CD14-positive monocyte (primary cell): ENCODE measurements around the gene PSKH1. TPM values are rescaled to one million over a fixed set of nuclear protein-coding genes. Genes with fewer than 3 reads are reported as not detected.

ENCODE experiments used
- DNase-seq, 3 donors: peaks; one replicate each; pipeline ENCODE4 v3.0.0-alpha.2; 2011 to 2022
- H2AFZ ChIP-seq: 2 replicates; pipeline ENCODE4 v1.6.0; 2012; ENCODE audit warnings: mild to moderate bottlenecking, low read depth, low read length, inconsistent platforms; ENCODE audit not compliant: insufficient read depth, poor library complexity, severe bottlenecking
- H3K27ac ChIP-seq, 2 donors: 1 replicate in 1 of 2; 2 replicates in 1 of 2; pipeline ENCODE4 v1.5.1; 2012 to 2013; ENCODE audit warnings: low read length in 2 of 2, control low read depth in 1 of 2, inconsistent platforms in 1 of 2, low read depth in 1 of 2, mild to moderate bottlenecking in 1 of 2
- H3K27me3 ChIP-seq, 2 donors: one replicate each; pipeline versions ENCODE4 v1.6.0 to v1.6.1; 2011 to 2013; ENCODE audit warnings: low read length in 2 of 2; ENCODE audit not compliant: control insufficient read depth in 2 of 2, insufficient read depth in 2 of 2
- H3K36me3 ChIP-seq, 2 donors: replicated peaks in 1 of 2; 1 replicate in 1 of 2; 2 replicates in 1 of 2; pipeline versions ENCODE4 v1.5.1 to v1.6.1; 2012 to 2013; ENCODE audit warnings: low read length in 2 of 2, control low read depth in 1 of 2, inconsistent platforms in 1 of 2, mild to moderate bottlenecking in 1 of 2; ENCODE audit not compliant: insufficient read depth in 2 of 2, control insufficient read depth in 1 of 2
- H3K4me1 ChIP-seq, 2 donors: 1 replicate in 1 of 2; 2 replicates in 1 of 2; pipeline versions ENCODE4 v1.5.1 to v1.6.1; 2012 to 2013; ENCODE audit warnings: low read length in 2 of 2, control low read depth in 1 of 2, inconsistent platforms in 1 of 2, mild to moderate bottlenecking in 1 of 2, moderate library complexity in 1 of 2; ENCODE audit not compliant: insufficient read depth in 2 of 2, control insufficient read depth in 1 of 2
- H3K4me2 ChIP-seq: replicated peaks from 2 replicates; pipeline ENCODE3; 2012; ENCODE audit warnings: low read length, moderate library complexity, mild to moderate bottlenecking; ENCODE audit not compliant: poor library complexity, severe bottlenecking; ENCODE audit errors: extremely low read depth
- H3K4me3 ChIP-seq, 3 experiments: fragments of 200-600 bp in 1 of 3; sonication (generic) in 1 of 3; replicated peaks in 1 of 3; 1 replicate in 2 of 3; 2 replicates in 1 of 3; pipeline ENCODE4 v1.5.1; 2011 to 2013; ENCODE audit warnings: low read length in 3 of 3, mild to moderate bottlenecking in 3 of 3, control low read depth in 2 of 3, low read depth in 2 of 3, inconsistent platforms in 1 of 3, moderate library complexity in 1 of 3
- H3K79me2 ChIP-seq: 2 replicates; pipeline ENCODE4 v1.6.0; 2012; ENCODE audit warnings: mild to moderate bottlenecking, control low read depth, inconsistent platforms, low read length, moderate library complexity; ENCODE audit not compliant: insufficient read depth
- H3K9ac ChIP-seq: 2 replicates; pipeline ENCODE4 v1.6.0; 2017; ENCODE audit warnings: low read length, mild to moderate bottlenecking; ENCODE audit not compliant: insufficient read depth, poor library complexity, severe bottlenecking
- H3K9me3 ChIP-seq, 2 donors: replicated peaks in 1 of 2; 1 replicate in 1 of 2; 2 replicates in 1 of 2; pipeline versions ENCODE4 v1.5.1 to v1.6.1; 2012 to 2013; ENCODE audit warnings: low read length in 2 of 2, control low read depth in 1 of 2; ENCODE audit not compliant: control insufficient read depth in 1 of 2, insufficient read depth in 1 of 2
- H4K20me1 ChIP-seq: 2 replicates; pipeline ENCODE4 v1.6.0; 2012; ENCODE audit warnings: mild to moderate bottlenecking, low read length, control low read depth, moderate library complexity; ENCODE audit not compliant: insufficient read depth
- H3K27ac Mint-ChIP-seq, 7 donors: one replicate each; pipeline ENCODE4 v1.8.0; 2020; ENCODE audit warnings: mild to moderate bottlenecking in 7 of 7, mixed read lengths in 7 of 7, moderate library complexity in 6 of 7, inconsistent platforms in 2 of 7
- H3K27me3 Mint-ChIP-seq, 3 donors: one replicate each; pipeline ENCODE4 v1.8.0; 2021 to 2022; ENCODE audit warnings: low read depth in 3 of 3, mild to moderate bottlenecking in 3 of 3, mixed read lengths in 3 of 3, moderate library complexity in 3 of 3, inconsistent platforms in 1 of 3
- H3K36me3 Mint-ChIP-seq, 2 donors: one replicate each; pipeline ENCODE4 v1.8.0; 2020; ENCODE audit warnings: mixed read lengths in 2 of 2, inconsistent platforms in 1 of 2, mild to moderate bottlenecking in 1 of 2
- H3K4me1 Mint-ChIP-seq: one replicate; pipeline ENCODE4 v1.8.0; 2020; ENCODE audit warnings: mild to moderate bottlenecking, mixed read lengths
- H3K4me3 Mint-ChIP-seq, 2 donors: one replicate each; pipeline ENCODE4 v1.8.0; 2020; ENCODE audit warnings: mild to moderate bottlenecking in 2 of 2, mixed read lengths in 2 of 2, moderate library complexity in 1 of 2
- H3K9me3 Mint-ChIP-seq, 7 donors: one replicate each; pipeline ENCODE4 v1.8.0; 2020 to 2022; ENCODE audit warnings: mixed read lengths in 7 of 7, mild to moderate bottlenecking in 6 of 7, moderate library complexity in 6 of 7, inconsistent platforms in 2 of 7
- WGBS: methylation state at CpG from one replicate; pipeline ENCODE4 v1.1.5; 2013; ENCODE audit warnings: missing lambda C conversion rate; ENCODE audit not compliant: insufficient coverage; 5-methylcytosine and 5-hydroxymethylcytosine counted together
- intact Hi-C, 2 donors: fragments of 100-400 bp; cut with micrococcal nuclease; formaldehyde crosslinking; loops; one replicate each; pipeline versions ENCODE4 v1.15.0 to v1.15.1; 2023
- polyA plus RNA-seq, 3 donors: library from polyadenylated mRNA; depleted of rRNA in 1 of 3; unstranded in 2 of 3; stranded (reverse) in 1 of 3; fragments of 300-500 nt in 2 of 3; fragments of >200 nt in 1 of 3; fragmentation: Illumina TruSeq in 2 of 3; gene quantifications; 1 replicate in 2 of 3; 2 replicates in 1 of 3; pipeline ENCODE4 v1.2.3, GENCODE V29; 2012 to 2021
- TF ChIP-seq, protein P1 (sequence below): fragments of 200-600 bp; IDR thresholded peaks from one replicate; pipeline ENCODE4 v1.8.0; 2022; ENCODE audit warnings: antibody characterized with exemption, mild to moderate bottlenecking

Gene PSKH1
- polyA plus RNA-seq, 3 donors: 11.0 to 19.7 (median 16.8) TPM

DNA sequence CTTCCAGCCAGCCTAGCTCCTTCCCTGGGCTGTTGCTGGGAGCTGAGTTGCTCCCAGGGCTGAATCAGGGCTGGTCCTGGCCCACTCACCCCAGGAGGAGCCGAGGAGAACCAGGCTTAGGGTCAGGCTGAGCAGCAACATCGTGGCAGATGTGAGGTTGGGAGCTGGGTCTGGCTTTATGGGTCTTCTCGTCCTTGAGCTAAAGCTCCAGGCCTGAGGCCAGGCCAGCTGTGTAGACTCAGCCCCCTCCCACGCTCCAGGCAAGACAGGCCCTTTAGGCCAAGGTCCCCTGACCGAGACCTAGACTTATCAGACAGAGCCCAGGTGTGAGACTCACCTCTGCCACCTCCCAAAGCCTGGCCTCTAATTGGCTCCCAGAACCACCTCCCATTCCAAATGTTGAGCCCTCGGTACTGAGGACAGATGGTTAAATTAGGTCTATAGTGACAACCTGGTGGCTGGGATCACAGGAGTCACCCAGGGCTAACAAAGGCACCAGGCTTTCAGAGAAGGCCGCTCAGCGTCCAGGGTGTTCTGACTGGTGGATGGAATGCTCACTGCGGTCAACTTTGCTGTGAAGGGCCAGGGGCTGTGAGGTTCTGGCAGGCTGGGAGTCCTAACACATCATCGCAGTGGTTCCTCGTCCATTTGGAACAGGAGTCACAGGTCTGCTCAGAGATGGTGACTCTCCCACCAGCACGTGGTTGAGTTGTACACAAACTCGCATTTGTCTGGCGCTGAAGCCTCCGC, 38.8 kb downstream of the PSKH1 start, which contains the start of gene CTRL:
Gene CTRL, minus strand, starts transcription at position 151 of the 750 bp plus-strand sequence. Its CDS starts 10 bp downstream, at position 141.
- H3K4me2 ChIP-seq: no peak within 1 kb of the TSS
- Mint-ChIP-seq H3K4me1 (peaks cover 19% of the 10 kb centered on the region), H3K36me3 (peaks cover 51 to 80% of the 10 kb centered on the region in 2 donors), H3K4me3 (no peak within 1 kb of the TSS), H3K27ac (peak within 1 kb of the TSS in 6 of 7 donors; percentile 32 to 85 (median 64)), H3K27me3 (no peaks in the 10 kb centered on the region), H3K9me3 (peaks cover 0 to 1% (median 0%) of the 10 kb centered on the region in 7 donors)
- H3K9me3 ChIP-seq: no peaks in the 10 kb centered on the region
- peaks cover 30% of the 10 kb centered on the region for H3K79me2 ChIP-seq
- H2AFZ ChIP-seq: no peak within 1 kb of the TSS
- H3K27me3 ChIP-seq: no peaks in the 10 kb centered on the region
- H3K27ac ChIP-seq: peak within 1 kb of the TSS in 1 of 2 donors; percentile 28
- no peak within 1 kb of the TSS for H3K9ac ChIP-seq
- peaks cover 10 to 19% of the 10 kb centered on the region in 2 donors for H3K4me1 ChIP-seq
- 97% methylated on average over 10 of the region's 15 CpGs for WGBS
- DNase-seq: no peak
- TF ChIP-seq, protein P1, sequence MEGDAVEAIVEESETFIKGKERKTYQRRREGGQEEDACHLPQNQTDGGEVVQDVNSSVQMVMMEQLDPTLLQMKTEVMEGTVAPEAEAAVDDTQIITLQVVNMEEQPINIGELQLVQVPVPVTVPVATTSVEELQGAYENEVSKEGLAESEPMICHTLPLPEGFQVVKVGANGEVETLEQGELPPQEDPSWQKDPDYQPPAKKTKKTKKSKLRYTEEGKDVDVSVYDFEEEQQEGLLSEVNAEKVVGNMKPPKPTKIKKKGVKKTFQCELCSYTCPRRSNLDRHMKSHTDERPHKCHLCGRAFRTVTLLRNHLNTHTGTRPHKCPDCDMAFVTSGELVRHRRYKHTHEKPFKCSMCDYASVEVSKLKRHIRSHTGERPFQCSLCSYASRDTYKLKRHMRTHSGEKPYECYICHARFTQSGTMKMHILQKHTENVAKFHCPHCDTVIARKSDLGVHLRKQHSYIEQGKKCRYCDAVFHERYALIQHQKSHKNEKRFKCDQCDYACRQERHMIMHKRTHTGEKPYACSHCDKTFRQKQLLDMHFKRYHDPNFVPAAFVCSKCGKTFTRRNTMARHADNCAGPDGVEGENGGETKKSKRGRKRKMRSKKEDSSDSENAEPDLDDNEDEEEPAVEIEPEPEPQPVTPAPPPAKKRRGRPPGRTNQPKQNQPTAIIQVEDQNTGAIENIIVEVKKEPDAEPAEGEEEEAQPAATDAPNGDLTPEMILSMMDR: no peak
- no peak within 1 kb of the TSS for H3K4me3 ChIP-seq
- intact Hi-C loops: loop anchor here (5.0 to 10.0 kb wide), 3 partner anchors 35 to 117 kb away; partner anchors contain the start of gene EDC4 (in 1 of the 2)
- peaks cover 85% of the 10 kb centered on the region for H4K20me1 ChIP-seq
- peaks cover 58 to 80% of the 10 kb centered on the region in 2 donors for H3K36me3 ChIP-seq

DNA sequence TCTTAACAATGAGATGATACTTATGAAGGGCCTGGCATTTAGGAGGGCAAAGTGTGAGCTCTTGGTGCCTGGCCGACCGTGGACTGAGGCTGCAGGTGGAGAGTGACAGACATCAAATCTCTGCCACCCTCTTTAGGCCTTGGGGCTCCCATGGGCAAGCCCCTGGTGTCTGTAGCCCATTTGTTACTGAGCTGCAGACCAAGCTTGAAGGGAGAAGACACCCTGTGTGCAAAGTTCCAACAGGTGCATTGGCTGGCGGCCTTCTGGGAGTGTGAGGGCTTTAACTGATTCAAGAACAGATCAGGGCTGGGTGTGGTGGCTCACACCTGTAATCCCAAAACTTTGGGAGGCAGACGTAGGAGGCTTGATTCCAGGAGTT, 39.4 kb downstream of the PSKH1 start:
- 92% methylated on average over 3 of the region's 4 CpGs for WGBS
- no peak overlapping the region for H3K4me3 Mint-ChIP-seq
- Histone ChIP-seq H3K4me2 (no peak overlapping the region), H3K36me3 (peaks cover 55 to 75% of the 10 kb centered on the region in 2 donors), H3K27me3 (no peaks in the 10 kb centered on the region), H3K4me3 (no peak overlapping the region), H3K9me3 (no peaks in the 10 kb centered on the region), H3K27ac (peak overlapping the region in 1 of 2 donors; percentile 28), H3K9ac (no peak overlapping the region), H3K79me2 (peaks cover 30% of the 10 kb centered on the region), H2AFZ (no peak overlapping the region), H3K4me1 (peaks cover 16 to 25% of the 10 kb centered on the region in 2 donors), H4K20me1 (peaks cover 79% of the 10 kb centered on the region)
- H3K36me3 Mint-ChIP-seq: peaks cover 50 to 79% of the 10 kb centered on the region in 2 donors
- H3K27me3 Mint-ChIP-seq: no peaks in the 10 kb centered on the region
- DNase-seq: no peak
- peak overlapping the region in 5 of 7 donors; percentile 13 to 71 (median 33) for H3K27ac Mint-ChIP-seq
- peaks cover 0 to 1% (median 0%) of the 10 kb centered on the region in 7 donors for H3K9me3 Mint-ChIP-seq
- intact Hi-C loops: loop anchor here (5.0 to 10.0 kb wide), 3 partner anchors 35 to 118 kb away; partner anchors contain the start of gene EDC4 (in 1 of the 2)
- TF ChIP-seq, protein P1: no peak
- H3K4me1 Mint-ChIP-seq: peaks cover 25% of the 10 kb centered on the region
